H1 (cell line): ENCODE measurements around the gene RUNX1. TPM values are rescaled to one million over a fixed set of nuclear protein-coding genes. Genes with fewer than 3 reads are reported as not detected.
A peak's percentile ranks its signal among the peaks of the same experiment; 100 is the strongest.

Experiments
- CTCF ChIA-PET: fragments of 300-600 bp; sonication (Branson Sonifier 250); formaldehyde crosslinking; loops from one replicate; lab custom pipeline; 2021; ENCODE audit not compliant: partially characterized antibody; lab: Charles Lee
- POLR2A ChIA-PET: fragments of 300-600 bp; sonication (Branson Sonifier 250); formaldehyde crosslinking; loops from one replicate; lab custom pipeline; 2021; ENCODE audit warnings: inconsistent platforms; ENCODE audit not compliant: partially characterized antibody; lab: Charles Lee
- DNase-seq, 2 experiments: peaks; one replicate each; pipeline versions ENCODE4 v3.0.0 to v3.0.0-alpha.2; 2010 to 2022; ENCODE audit warnings: low spot score in 2 of 2, low read depth in 1 of 2, mixed read lengths in 1 of 2
- FAIRE-seq: peaks from 2 replicates; lab custom pipeline; 2011; peaks lifted over from hg19 to GRCh38; lab: Jason Lieb, UNC
- H2AFZ ChIP-seq: 2 replicates; pipeline ENCODE4 v1.8.1; 2012; ENCODE audit warnings: low read length, inconsistent platforms
- H2AK5ac ChIP-seq: 2 replicates; pipeline ENCODE4 v1.6.1; 2013; ENCODE audit warnings: low read depth, low read length
- H2BK120ac ChIP-seq: replicated peaks from 2 replicates; pipeline ENCODE3; 2013; ENCODE audit warnings: low read depth, low read length, inconsistent platforms
- H2BK12ac ChIP-seq: 2 replicates; pipeline ENCODE4 v1.6.1; 2013; ENCODE audit warnings: low read depth, low read length
- H2BK15ac ChIP-seq: 2 replicates; pipeline ENCODE4 v1.6.1; 2013; ENCODE audit warnings: low read length
- H2BK20ac ChIP-seq: 2 replicates; pipeline ENCODE4 v1.6.1; 2013; ENCODE audit warnings: low read length
- H2BK5ac ChIP-seq: 2 replicates; pipeline ENCODE4 v1.6.1; 2013; ENCODE audit warnings: low read depth, low read length
- H3K14ac ChIP-seq: 2 replicates; pipeline ENCODE4 v1.6.1; 2013; ENCODE audit warnings: inconsistent platforms; ENCODE audit not compliant: insufficient read length
- H3K18ac ChIP-seq: 2 replicates; pipeline ENCODE4 v1.6.1; 2013; ENCODE audit warnings: low read length; ENCODE audit errors: extremely low read depth
- H3K23ac ChIP-seq: 2 replicates; pipeline ENCODE4 v1.6.1; 2013; ENCODE audit warnings: inconsistent platforms; ENCODE audit not compliant: insufficient read length
- H3K23me2 ChIP-seq: 2 replicates; pipeline ENCODE4 v1.6.1; 2013; ENCODE audit warnings: low read depth, low read length
- H3K27ac ChIP-seq: 2 replicates; pipeline ENCODE4 v1.6.1; 2011; ENCODE audit warnings: low read depth, low read length, inconsistent platforms
- H3K27me3 ChIP-seq, 4 experiments: replicated peaks in 1 of 4; 1 replicate in 1 of 4; 2 replicates in 3 of 4; pipeline versions ENCODE4 v1.6.1 to v1.8.1; 2011 to 2013; ENCODE audit warnings: low read length in 3 of 4, mild to moderate bottlenecking in 3 of 4, inconsistent platforms in 2 of 4, mixed read lengths in 2 of 4, moderate library complexity in 1 of 4; ENCODE audit not compliant: control insufficient read depth in 3 of 4, insufficient read depth in 3 of 4; ENCODE audit errors: extremely low read depth in 1 of 4
- H3K36me3 ChIP-seq, 4 experiments: 2 replicates each; pipeline versions ENCODE4 v1.6.1 to v1.8.1; 2011 to 2013; ENCODE audit warnings: mild to moderate bottlenecking in 4 of 4, low read length in 3 of 4, moderate library complexity in 2 of 4, control low read depth in 1 of 4, inconsistent platforms in 1 of 4; ENCODE audit not compliant: insufficient read depth in 4 of 4, control insufficient read depth in 2 of 4
- H3K4ac ChIP-seq: replicated peaks from 2 replicates; pipeline ENCODE3; 2013; ENCODE audit warnings: low read length, low read depth, mixed read lengths, inconsistent platforms; ENCODE audit not compliant: insufficient read length
- H3K4me1 ChIP-seq, 4 experiments: replicated peaks in 1 of 4; 1 replicate in 1 of 4; 2 replicates in 3 of 4; pipeline versions ENCODE4 v1.6.1 to v1.8.1; 2011 to 2013; ENCODE audit warnings: low read length in 3 of 4, inconsistent platforms in 2 of 4, mixed read lengths in 1 of 4; ENCODE audit not compliant: insufficient read depth in 4 of 4, control insufficient read depth in 3 of 4
- H3K4me2 ChIP-seq, 2 experiments: 2 replicates each; pipeline versions ENCODE4 v1.6.1 to v1.8.1; 2011 to 2013; ENCODE audit warnings: low read depth in 2 of 2, low read length in 2 of 2, control low read depth in 1 of 2, inconsistent platforms in 1 of 2, mild to moderate bottlenecking in 1 of 2; ENCODE audit not compliant: insufficient read depth in 1 of 2
- H3K4me3 ChIP-seq, 4 experiments: fragments of 200-600, 300-600 bp in 1 of 4; sonication (generic), shearing (Covaris generic), sonication (Bioruptor Twin) in 1 of 4; 2 replicates each; pipeline versions ENCODE4 v1.5.1 to v1.8.1; 2011 to 2016; ENCODE audit warnings: low read length in 4 of 4, low read depth in 3 of 4, control low read depth in 2 of 4, inconsistent platforms in 2 of 4, mild to moderate bottlenecking in 2 of 4, mixed read lengths in 1 of 4, moderate library complexity in 1 of 4; ENCODE audit not compliant: insufficient read depth in 2 of 4; ENCODE audit errors: extremely low read depth in 1 of 4
- H3K56ac ChIP-seq: replicated peaks from 2 replicates; pipeline ENCODE3; 2013; ENCODE audit warnings: low read depth, mild to moderate bottlenecking, mixed read lengths, low read length, inconsistent platforms; ENCODE audit not compliant: insufficient read length
- H3K79me1 ChIP-seq: 2 replicates; pipeline ENCODE4 v1.6.1; 2013; ENCODE audit warnings: low read depth, low read length, control low read depth
- H3K79me2 ChIP-seq, 2 experiments: 2 replicates each; pipeline versions ENCODE4 v1.6.1 to v1.8.1; 2012 to 2013; ENCODE audit warnings: low read length in 2 of 2, mild to moderate bottlenecking in 2 of 2, inconsistent platforms in 1 of 2; ENCODE audit not compliant: insufficient read depth in 2 of 2, control insufficient read depth in 1 of 2
- H3K9ac ChIP-seq, 4 experiments: replicated peaks in 1 of 4; 1 replicate in 1 of 4; 2 replicates in 3 of 4; pipeline versions ENCODE4 v1.6.1 to v1.8.1; 2011 to 2013; ENCODE audit warnings: low read depth in 3 of 4, low read length in 3 of 4, control low read depth in 2 of 4, mild to moderate bottlenecking in 2 of 4, moderate library complexity in 2 of 4, inconsistent platforms in 1 of 4; ENCODE audit errors: extremely low read depth in 1 of 4
- H3K9me3 ChIP-seq, 2 experiments: 2 replicates each; pipeline versions ENCODE4 v1.6.1 to v1.8.1; 2012 to 2013; ENCODE audit warnings: mild to moderate bottlenecking in 2 of 2, moderate library complexity in 2 of 2, control low read depth in 1 of 2, inconsistent platforms in 1 of 2, low read depth in 1 of 2, low read length in 1 of 2, mixed read lengths in 1 of 2; ENCODE audit not compliant: insufficient read depth in 2 of 2
- H4K20me1 ChIP-seq, 2 experiments: replicated peaks in 1 of 2; 2 replicates each; pipeline versions ENCODE3 to v1.8.1; 2011 to 2013; ENCODE audit warnings: inconsistent platforms in 2 of 2, low read length in 2 of 2, mild to moderate bottlenecking in 1 of 2; ENCODE audit not compliant: insufficient read depth in 2 of 2, control insufficient read depth in 1 of 2
- H4K5ac ChIP-seq: 2 replicates; pipeline ENCODE4 v1.6.1; 2013; ENCODE audit warnings: low read length, low read depth, mixed read lengths, inconsistent platforms; ENCODE audit not compliant: insufficient read length
- H4K8ac ChIP-seq: 2 replicates; pipeline ENCODE4 v1.8.0; 2013; ENCODE audit warnings: mild to moderate bottlenecking, moderate library complexity, low read length, inconsistent platforms; ENCODE audit not compliant: insufficient read depth; ENCODE audit errors: extremely low read depth
- H4K91ac ChIP-seq: replicated peaks from 2 replicates; pipeline ENCODE3; 2013; ENCODE audit warnings: low read length, mixed read lengths, inconsistent platforms; ENCODE audit not compliant: insufficient read length
- KDM4A ChIP-seq: IDR thresholded peaks from one replicate; pipeline ENCODE4 v1.7.1; 2012; ENCODE audit warnings: low read depth, mild to moderate bottlenecking, moderate library complexity, low read length, inconsistent platforms; ENCODE audit not compliant: severe bottlenecking
- KDM5A ChIP-seq: fragments of 200-600 bp; IDR thresholded peaks from 2 replicates; pipeline ENCODE4 v1.7.1; 2012; ENCODE audit warnings: mild to moderate bottlenecking, low read length, inconsistent platforms, mixed read lengths
- RBBP5 ChIP-seq: IDR thresholded peaks from 2 replicates; pipeline ENCODE4 v1.7.1; 2012; ENCODE audit warnings: low read depth, mild to moderate bottlenecking, inconsistent platforms, low read length, moderate library complexity, borderline replicate concordance
- RNF2 ChIP-seq: fragments of 200-900, 300-1000 bp; sonication (generic); IDR thresholded peaks from 2 replicates; pipeline ENCODE4 v1.7.1; 2016; ENCODE audit warnings: borderline replicate concordance, low read depth, mild to moderate bottlenecking, antibody characterized with exemption, low read length; ENCODE audit not compliant: poor library complexity, severe bottlenecking; ENCODE audit errors: missing control alignments
- WGBS, 2 experiments: shearing (Covaris generic) in 1 of 2; methylation state at CpG; one replicate each; pipeline versions ENCODE4 v1.1.6 to v1.1.7; 2013 to 2015; ENCODE audit warnings: low lambda C conversion rate in 2 of 2, mixed read lengths in 2 of 2, inconsistent platforms in 1 of 2, low coverage in 1 of 2, missing lambda C conversion rate in 1 of 2; ENCODE audit not compliant: insufficient replicate concordance in 2 of 2, insufficient coverage in 1 of 2, insufficient read length in 1 of 2; ENCODE audit errors: extremely low coverage in 1 of 2, missing lambda C conversion rate in 1 of 2; 5-methylcytosine and 5-hydroxymethylcytosine counted together
- polyA plus RNA-seq, 7 experiments: library from polyadenylated mRNA; depleted of rRNA in 3 of 7; stranded (reverse) in 5 of 7; unstranded in 2 of 7; fragments of >200 nt in 5 of 7; fragments of 200-250 nt in 2 of 7; gene quantifications; 1 replicate in 5 of 7; 2 replicates in 1 of 7; 4 replicates in 1 of 7; pipeline versions ENCODE4 v1.2.1 to v1.2.3, GENCODE V29; 2011 to 2013; ENCODE audit warnings: missing spikeins in 2 of 7, mixed read lengths in 2 of 7
- total RNA-seq: library from RNA; stranded (reverse); fragmentation: NEBNext Ultra II Directional; extraction: Animal tissue kit (Norgen Biotek cat#: 25700); gene quantifications from 2 replicates; pipeline ENCODE4 v1.2.1, GENCODE V29; 2021

The RUNX1 gene
- total and polyA plus RNA-seq, 2 of the 8 experiments (the other 6 are each of a cell fraction or from before 2014, with no cell fraction given), result 0.20 to 0.60 TPM

DNA sequence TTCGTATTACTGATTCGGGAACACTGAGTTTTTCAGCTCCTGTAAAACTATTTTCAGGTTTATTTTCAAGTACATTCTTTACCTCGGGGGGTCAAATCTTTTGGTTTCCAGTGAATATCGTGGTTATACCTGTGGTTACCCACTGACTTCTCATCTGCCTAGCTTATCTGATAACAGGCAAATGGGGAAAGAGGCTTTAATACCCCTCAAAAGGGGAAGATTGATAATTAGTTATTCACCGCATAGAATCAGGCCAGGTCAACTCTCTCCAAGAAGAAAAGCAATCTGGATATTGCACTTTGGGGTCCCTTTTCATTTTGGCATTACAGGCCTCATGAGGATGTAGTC lies 23.0 kb downstream of the RUNX1 start:
- Histone ChIP-seq H3K27me3 (peaks cover 0 to 11% (median 8%) of the 10 kb centered on the region in 4 experiments; a peak in 6 of 7 replicates), H2BK120ac (no peak overlapping the region), H4K20me1 (no peaks in the 10 kb centered on the region)

More for the DNA sequence above, 23.0 kb downstream of the RUNX1 start:
- peak overlapping the region; percentile 4 to 53 (median 16); a peak in 3 of 8 replicates for H3K4me3 ChIP-seq
- H3K36me3 ChIP-seq, result no peaks in the 10 kb centered on the region
- TF ChIP-seq KDM4A, result no peak
- no peak for TF ChIP-seq RNF2
- no peak for TF ChIP-seq RBBP5
- TF ChIP-seq KDM5A, result no peak
- no peak overlapping the region for H3K18ac ChIP-seq
- no peak overlapping the region for H3K27ac ChIP-seq
- no peak overlapping the region for H2AFZ ChIP-seq
- H3K23me2 ChIP-seq, result peaks cover 3% of the 10 kb centered on the region; the same call in 1 of the 2 replicates
- H3K79me2 ChIP-seq, result no peaks in the 10 kb centered on the region
- no peak overlapping the region for H2BK5ac ChIP-seq
- CTCF ChIA-PET, result interaction anchor here (0.6 kb wide), 1 partner anchor 16 kb away, joined by 3 read pairs; no protein-coding TSS in a partner anchor
- no peak overlapping the region for H3K4ac ChIP-seq
- H2BK20ac ChIP-seq, result no peak overlapping the region
- no peak overlapping the region for H4K5ac ChIP-seq
- H2BK15ac ChIP-seq, result no peak overlapping the region
- POLR2A ChIA-PET, result interaction anchor here (1.2 kb wide), 1 partner anchor 12 kb away, joined by 4 read pairs; no protein-coding TSS in a partner anchor
- WGBS, 2 experiments, result 90% methylated on average over 5 of the region's 5 CpGs; no CpG with 5 or more reads in 1 of the 2 experiments
- no peak overlapping the region for H4K91ac ChIP-seq
- peaks cover 0 to 6% (median under 1%) of the 10 kb centered on the region in 4 experiments; a peak in 2 of 7 replicates for H3K4me1 ChIP-seq
- no peak overlapping the region for H4K8ac ChIP-seq
- no peak overlapping the region for H2BK12ac ChIP-seq
- FAIRE-seq (no peak), DNase-seq (no peak)
- H3K79me1 ChIP-seq, result no peaks in the 10 kb centered on the region
- H3K4me2 ChIP-seq, result peak overlapping the region; percentile 62 to 69; a peak in 2 of 4 replicates
- no peak overlapping the region for H3K23ac ChIP-seq
- no peak overlapping the region for H3K56ac ChIP-seq
- H3K9ac ChIP-seq, result no peak overlapping the region
- no peak overlapping the region for H2AK5ac ChIP-seq
- H3K14ac ChIP-seq, result no peak overlapping the region
- peaks cover 0 to 2% of the 10 kb centered on the region in 2 experiments; a peak in 1 of 4 replicates for H3K9me3 ChIP-seq
